SHP77 (cell line): ENCODE results near the gene BCL2.

Experiments
- DNase-seq, 2 experiments: peaks; one replicate each; lab custom pipeline; 2025; lab: John Stamatoyannopoulos, UW

The BCL2 gene

GRCh38 chr18:63309422-63309821 lies 10.1 kb downstream of the BCL2 start:
- DNase-seq, result no peak

- no peak for DNase-seq
Observed at GRCh38 chr18:63307551-63308200, 11.9 kb downstream of the BCL2 start.

GRCh38 chr18:63306819-63307550 lies 12.6 kb downstream of the BCL2 start:
- DNase-seq, result no peak

- DNase-seq, result no peak
Observed at GRCh38 chr18:63306249-63306648, 13.3 kb downstream of the BCL2 start.

- DNase-seq, result no peak
Observed at GRCh38 chr18:63303547-63303946, 16.0 kb downstream of the BCL2 start.

- DNase-seq, result no peak
Observed at GRCh38 chr18:63302636-63303405, 16.7 kb downstream of the BCL2 start.

GRCh38 chr18:63302220-63302619 lies 17.3 kb downstream of the BCL2 start:
- DNase-seq, result no peak

GRCh38 chr18:63301434-63301833 lies 18.1 kb downstream of the BCL2 start:
- no peak for DNase-seq

GRCh38 chr18:63299837-63300745 lies 19.5 kb downstream of the BCL2 start:
- DNase-seq, result no peak

- DNase-seq, result no peak
Observed at GRCh38 chr18:63298400-63299365, 20.9 kb downstream of the BCL2 start.

- no peak for DNase-seq
Observed at GRCh38 chr18:63297687-63298399, 21.7 kb downstream of the BCL2 start.

- DNase-seq, result no peak
Observed at GRCh38 chr18:63293935-63294334, 25.6 kb downstream of the BCL2 start.

- no peak for DNase-seq
Observed at GRCh38 chr18:63292831-63293683, 26.5 kb downstream of the BCL2 start.

- DNase-seq, result no peak
Observed at GRCh38 chr18:63291278-63291677, 28.3 kb downstream of the BCL2 start.

GRCh38 chr18:63290821-63291200 lies 28.8 kb downstream of the BCL2 start:
- DNase-seq, result no peak

GRCh38 chr18:63290166-63290820 lies 29.3 kb downstream of the BCL2 start:
- no peak for DNase-seq

- no peak for DNase-seq
Observed at GRCh38 chr18:63288311-63288710, 31.3 kb downstream of the BCL2 start.

GRCh38 chr18:63287691-63288220 lies 31.8 kb downstream of the BCL2 start:
- DNase-seq, result no peak
